Osteoblast (primary cell): ENCODE results near the gene NTM. TPM values are rescaled to one million over a fixed set of nuclear protein-coding genes. Genes with fewer than 3 reads are reported as not detected.

ENCODE experiments used
- DNase-seq: peaks from one replicate; pipeline ENCODE4 v3.0.0; 2011; ENCODE audit warnings: low spot score, mixed read lengths; ENCODE audit not compliant: insufficient read length; ENCODE audit errors: missing footprints
- H2AFZ ChIP-seq: 2 replicates; pipeline ENCODE4 v1.6.0; 2011; ENCODE audit warnings: mild to moderate bottlenecking, low read length
- H3K27ac ChIP-seq: 2 replicates; pipeline ENCODE4 v1.5.1; 2011; ENCODE audit warnings: mild to moderate bottlenecking, low read depth, low read length, moderate library complexity
- H3K27me3 ChIP-seq: 2 replicates; pipeline ENCODE4 v1.6.0; 2012; ENCODE audit warnings: mild to moderate bottlenecking, control low read depth, inconsistent platforms, low read length, moderate library complexity; ENCODE audit not compliant: insufficient read depth
- H3K36me3 ChIP-seq: 2 replicates; pipeline ENCODE4 v1.5.1; 2011; ENCODE audit warnings: mild to moderate bottlenecking, low read length, control low read depth, moderate library complexity; ENCODE audit not compliant: insufficient read depth
- H3K4me1 ChIP-seq: 2 replicates; pipeline ENCODE4 v1.5.1; 2011; ENCODE audit warnings: mild to moderate bottlenecking, low read length, control low read depth, moderate library complexity; ENCODE audit not compliant: insufficient read depth
- H3K4me2 ChIP-seq: 2 replicates; pipeline ENCODE4 v1.6.0; 2011; ENCODE audit warnings: mild to moderate bottlenecking, low read length; ENCODE audit not compliant: insufficient read depth
- H3K4me3 ChIP-seq: fragments of 200-600 bp; sonication (generic); 3 replicates; pipeline ENCODE4 v1.5.1; 2012; ENCODE audit warnings: mild to moderate bottlenecking, low read length, inconsistent platforms; ENCODE audit not compliant: insufficient read depth
- H3K79me2 ChIP-seq: 2 replicates; pipeline ENCODE4 v1.6.0; 2012; ENCODE audit warnings: mild to moderate bottlenecking, low read length, control low read depth, inconsistent platforms; ENCODE audit not compliant: insufficient read depth
- H3K9me3 ChIP-seq: 2 replicates; pipeline ENCODE4 v1.5.1; 2011; ENCODE audit warnings: low read depth, low read length, control low read depth
- H4K20me1 ChIP-seq: 2 replicates; pipeline ENCODE4 v1.6.0; 2012; ENCODE audit warnings: mild to moderate bottlenecking, low read length, control low read depth; ENCODE audit not compliant: insufficient read depth
- total RNA-seq: library from RNA; depleted of rRNA; stranded (reverse); fragments of >200 nt; gene quantifications from 2 replicates; pipeline ENCODE4 v1.2.3, GENCODE V29; 2012
- TF ChIP-seq, protein P1 (sequence below): IDR thresholded peaks from 2 replicates; pipeline ENCODE4 v1.5.1; 2011; ENCODE audit warnings: mild to moderate bottlenecking, low read depth, low read length, moderate library complexity; ENCODE audit errors: extremely low read depth

Gene NTM
- total RNA-seq, 1 donor: 48.1 TPM

DNA sequence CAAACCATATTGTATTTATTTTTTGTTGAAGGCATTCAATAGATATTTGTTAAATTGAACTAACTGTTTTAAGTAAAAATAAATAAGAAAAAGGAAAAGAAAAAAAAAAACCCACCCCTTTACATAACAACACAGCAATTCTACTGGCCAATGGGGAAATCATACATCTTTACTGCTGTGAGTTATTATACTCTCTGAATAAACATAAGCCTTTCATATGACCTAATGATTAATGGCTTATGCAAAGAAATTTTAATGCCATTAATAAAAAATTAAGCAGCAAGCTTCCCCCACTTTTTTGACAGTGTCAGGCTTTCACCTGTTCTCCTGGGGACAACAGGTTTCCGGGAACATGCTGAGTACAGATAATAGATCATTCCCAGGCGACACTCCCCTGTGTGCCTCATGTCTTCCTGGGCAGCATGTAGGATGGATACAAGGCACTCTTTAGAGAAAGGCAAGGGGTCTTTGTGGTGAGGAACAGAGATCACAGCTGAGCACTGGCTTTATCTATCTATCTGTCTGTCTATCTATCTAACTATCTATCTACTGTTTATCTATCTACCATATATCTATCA, 676.0 kb downstream of the NTM start:
- Histone ChIP-seq H2AFZ (no peak overlapping the region), H3K4me3 (no peak overlapping the region), H3K4me2 (no peak overlapping the region), H3K9me3 (no peaks in the 10 kb centered on the region), H3K27me3 (no peaks in the 10 kb centered on the region), H3K4me1 (peaks cover 19% of the 10 kb centered on the region), H3K36me3 (no peaks in the 10 kb centered on the region), H3K27ac (no peak overlapping the region), H3K79me2 (peaks cover 45% of the 10 kb centered on the region), H4K20me1 (no peaks in the 10 kb centered on the region)
- TF ChIP-seq, protein P1, sequence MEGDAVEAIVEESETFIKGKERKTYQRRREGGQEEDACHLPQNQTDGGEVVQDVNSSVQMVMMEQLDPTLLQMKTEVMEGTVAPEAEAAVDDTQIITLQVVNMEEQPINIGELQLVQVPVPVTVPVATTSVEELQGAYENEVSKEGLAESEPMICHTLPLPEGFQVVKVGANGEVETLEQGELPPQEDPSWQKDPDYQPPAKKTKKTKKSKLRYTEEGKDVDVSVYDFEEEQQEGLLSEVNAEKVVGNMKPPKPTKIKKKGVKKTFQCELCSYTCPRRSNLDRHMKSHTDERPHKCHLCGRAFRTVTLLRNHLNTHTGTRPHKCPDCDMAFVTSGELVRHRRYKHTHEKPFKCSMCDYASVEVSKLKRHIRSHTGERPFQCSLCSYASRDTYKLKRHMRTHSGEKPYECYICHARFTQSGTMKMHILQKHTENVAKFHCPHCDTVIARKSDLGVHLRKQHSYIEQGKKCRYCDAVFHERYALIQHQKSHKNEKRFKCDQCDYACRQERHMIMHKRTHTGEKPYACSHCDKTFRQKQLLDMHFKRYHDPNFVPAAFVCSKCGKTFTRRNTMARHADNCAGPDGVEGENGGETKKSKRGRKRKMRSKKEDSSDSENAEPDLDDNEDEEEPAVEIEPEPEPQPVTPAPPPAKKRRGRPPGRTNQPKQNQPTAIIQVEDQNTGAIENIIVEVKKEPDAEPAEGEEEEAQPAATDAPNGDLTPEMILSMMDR: no peak
- DNase-seq: no peak

- TF ChIP-seq, protein P1: no peak
- no peak overlapping the region for H3K4me3 ChIP-seq
- H3K36me3 ChIP-seq: no peaks in the 10 kb centered on the region
- peaks cover 25% of the 10 kb centered on the region for H3K4me1 ChIP-seq
- DNase-seq: no peak
- peaks cover 42% of the 10 kb centered on the region for H3K79me2 ChIP-seq
- H3K27me3 ChIP-seq: no peaks in the 10 kb centered on the region
- H3K4me2 ChIP-seq: no peak overlapping the region
- H3K27ac ChIP-seq: no peak overlapping the region
- no peaks in the 10 kb centered on the region for H4K20me1 ChIP-seq
- H2AFZ ChIP-seq: no peak overlapping the region
- H3K9me3 ChIP-seq: no peaks in the 10 kb centered on the region
These were observed 676.8 kb downstream of the NTM start for GRCh38 chr11:132047167-132047566.

- no peak overlapping the region for H3K27ac ChIP-seq
- H3K27me3 ChIP-seq: no peaks in the 10 kb centered on the region
- no peak overlapping the region for H3K4me3 ChIP-seq
- no peaks in the 10 kb centered on the region for H3K9me3 ChIP-seq
- peaks cover 40% of the 10 kb centered on the region for H3K79me2 ChIP-seq
- TF ChIP-seq, protein P1: no peak
- H2AFZ ChIP-seq: no peak overlapping the region
- H4K20me1 ChIP-seq: no peaks in the 10 kb centered on the region
- H3K4me2 ChIP-seq: no peak overlapping the region
- peaks cover 34% of the 10 kb centered on the region for H3K4me1 ChIP-seq
- H3K36me3 ChIP-seq: no peaks in the 10 kb centered on the region
- DNase-seq: no peak
These were observed 677.6 kb downstream of the NTM start for GRCh38 chr11:132048040-132048439.

DNA sequence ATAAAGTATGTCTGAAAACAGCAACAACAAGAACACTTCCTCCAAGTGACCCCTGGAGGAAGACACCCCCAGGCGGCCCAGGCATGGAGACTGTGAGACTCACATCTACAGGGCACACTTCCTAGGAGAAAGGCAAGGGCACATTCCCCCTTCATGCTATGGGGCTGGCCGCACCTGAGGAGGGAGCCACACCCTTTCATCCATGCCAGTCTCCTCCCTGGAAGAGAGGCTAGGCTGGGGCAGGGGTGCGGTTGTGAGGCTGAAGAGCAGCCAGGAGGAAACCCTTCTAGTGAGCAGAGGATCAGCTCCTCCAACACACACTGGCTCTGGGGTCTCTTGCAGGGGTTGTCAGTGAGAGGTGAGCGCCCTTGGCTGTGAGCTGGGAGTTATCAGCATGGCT, 678.8 kb downstream of the NTM start:
- TF ChIP-seq, protein P1: no peak
- no peaks in the 10 kb centered on the region for H4K20me1 ChIP-seq
- H3K79me2 ChIP-seq: peaks cover 40% of the 10 kb centered on the region

More for the DNA sequence above, 678.8 kb downstream of the NTM start:
- no peak for DNase-seq
- Histone ChIP-seq H3K9me3 (no peaks in the 10 kb centered on the region), H3K36me3 (no peaks in the 10 kb centered on the region), H3K27me3 (no peaks in the 10 kb centered on the region), H3K4me2 (no peak overlapping the region), H3K4me1 (peaks cover 45% of the 10 kb centered on the region), H3K27ac (no peak overlapping the region), H2AFZ (no peak overlapping the region), H3K4me3 (no peak overlapping the region)
